Heart left ventricle (tissue), 13 donors: ENCODE data around the gene WDR38.

Source experiments
- CTCF ChIP-seq, 12 donors: fragments of 200-600 bp; sonication (generic) in 4 of 12; IDR thresholded peaks; one replicate each; pipeline versions ENCODE4 v1.5.0 to v1.8.0; 2018 to 2022; ENCODE audit warnings: antibody characterized with exemption in 12 of 12, mild to moderate bottlenecking in 5 of 12
- POLR2A ChIP-seq, 2 donors: fragments of 450-650 bp; IDR thresholded peaks; one replicate each; pipeline ENCODE4 v1.6.1; 2017; ENCODE audit warnings: antibody characterized with exemption in 2 of 2, mild to moderate bottlenecking in 2 of 2, moderate library complexity in 2 of 2
- donor health status: ischemic (EF 13 %, LVEDD 7.1; RV severe dilation, severe dysfunction).
- donor health status: DM: no; HTN: yes; CAD: no.
- donor health status: DM: no; HTN: no; CAD: no.
- donor health status: ischemic (EF 25% LVEDD 6.9; RV normal size, moderate dysfunction).
- donor health status: ischemic (EF 25% LVEDD 5.7; RV mildly dilated, moderate dysfunction).
- donor health status: ischemic (EF 35%, LVEDD 5.7; RV mildly dilated, moderate dysfunction).
- donor health status: nonischemic (EF 11% LVEDD 7.7; RV severe dilation, severe dysfunction).
- donor health status: DM: yes; HTN: yes; CAD: no.
- donor health status: PGD.
- donor health status: ischemic (EF 29% LVEDD 5.4; RV normal size, mild dysfunction).
- donor health status: nonischemic (EF 23%, LVEDD 6.1; RV moderate dilation, normal function).

DNA sequence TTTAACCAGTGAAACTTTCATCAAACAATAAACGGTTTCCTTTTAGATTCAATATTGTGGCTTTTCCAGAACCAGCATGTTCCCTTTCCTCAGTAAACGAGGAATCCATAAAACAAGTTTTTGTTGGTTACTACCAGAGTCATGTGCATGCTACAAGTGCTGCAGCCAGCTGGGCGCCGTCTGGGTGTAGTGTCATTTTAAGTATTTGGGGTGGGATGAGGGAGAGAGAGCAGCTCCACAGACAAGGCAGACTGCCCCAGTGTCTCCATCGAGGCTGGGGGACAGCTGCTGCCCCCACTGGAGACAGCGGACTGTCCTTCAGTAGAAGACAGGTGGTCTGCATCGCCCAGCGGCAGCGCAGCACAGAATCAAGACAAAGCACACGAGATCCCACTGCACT, 26.0 kb downstream of the WDR38 start:
- TF ChIP-seq CTCF (IDR thresholded peaks at IDR 0.05) (no peak), POLR2A (IDR thresholded peaks at IDR 0.05) (no peak)
